ENCODE data around the gene CD300LD.
"Not testable (repeated sequence)": the region's sequence is repeated elsewhere in the genome, so short reads cannot be mapped to it uniquely, and the experiment has no call there.

Gene CD300LD

GRCh38 chr17:74592087-74592990, at the start of gene CD300LD:
TSS of gene CD300LD (minus strand) at chr17:74592283. CDS start at chr17:74592202, 81 bp downstream.
- DNase-seq (ENCODE audit: low read depth): no peak
- no peak within 1 kb of the TSS for H3K4me3 ChIP-seq (ENCODE audit: low read depth, low read length)
- TF ChIP-seq CTCF (IDR thresholded peaks at IDR 0.05; ENCODE audit: low read depth, low read length, missing control alignments): no peak

DNA sequence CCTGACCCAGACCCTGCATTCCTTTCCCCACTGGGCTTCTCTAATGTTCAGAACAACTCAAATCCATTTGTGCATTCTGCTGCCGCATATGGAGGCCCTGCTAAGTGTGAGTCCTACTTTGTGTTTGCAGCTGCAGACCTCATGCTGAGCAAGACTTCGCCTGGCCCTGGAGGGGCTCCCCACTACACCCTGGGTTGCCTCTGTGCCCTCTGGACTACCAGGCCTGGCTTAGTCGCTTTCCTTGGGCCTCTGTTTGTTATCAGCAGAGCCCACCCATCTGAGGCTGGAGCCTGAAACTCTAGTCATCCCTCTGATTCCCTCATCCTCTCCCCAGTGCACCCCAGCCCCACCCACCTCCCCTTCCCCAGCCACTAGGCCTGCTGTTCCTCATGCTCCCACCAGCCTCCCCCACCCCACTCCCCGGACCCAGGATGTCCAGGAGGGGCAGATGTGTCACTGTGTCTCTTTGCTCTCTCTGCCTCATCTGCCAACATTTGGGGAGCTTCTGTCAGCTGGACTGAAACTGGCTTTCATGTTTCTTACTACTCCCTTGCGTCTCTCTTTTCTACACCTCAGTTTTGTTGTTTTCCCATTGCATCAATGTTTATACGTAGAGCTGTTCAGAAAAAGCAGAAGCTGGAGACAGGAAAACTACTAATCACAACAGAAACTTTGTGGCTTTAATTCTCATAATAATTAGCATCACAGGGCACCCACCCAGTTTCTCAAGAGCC, 49.3 kb upstream of the CD300LD start:
- DNase-seq (ENCODE audit: low read depth): peak; percentile 30
- H3K4me3 ChIP-seq (ENCODE audit: low read depth, low read length): no peak overlapping the region
- TF ChIP-seq CTCF (IDR thresholded peaks at IDR 0.05; ENCODE audit: low read depth, low read length, missing control alignments): no peak

DNA sequence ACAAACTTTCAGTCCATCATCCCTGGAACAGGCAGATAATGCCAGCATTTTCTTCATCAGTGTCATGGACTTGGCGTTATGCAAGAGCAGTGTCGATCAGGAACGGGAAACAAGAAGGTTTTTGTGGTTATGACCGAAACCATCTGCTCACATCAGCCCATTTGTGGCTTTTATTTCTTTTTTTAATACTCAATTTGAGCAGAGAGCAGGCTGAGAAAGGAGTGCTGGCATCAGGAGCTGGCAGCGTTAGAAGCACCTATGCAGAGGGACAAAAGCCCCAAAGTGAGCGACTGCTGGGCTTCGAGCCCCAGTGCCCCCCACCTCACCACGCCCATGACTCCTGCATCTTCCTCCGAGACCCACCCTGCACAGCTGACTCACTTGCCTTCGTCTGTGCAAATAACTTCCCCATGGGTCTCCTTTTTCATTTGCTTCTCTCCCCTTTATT, 47.6 kb upstream of the CD300LD start:
- no peak overlapping the region for H3K4me3 ChIP-seq (ENCODE audit: low read depth, low read length)
- no peak for TF ChIP-seq CTCF (IDR thresholded peaks at IDR 0.05; ENCODE audit: low read depth, low read length, missing control alignments)
- DNase-seq (ENCODE audit: low read depth): no peak

- TF ChIP-seq CTCF (IDR thresholded peaks at IDR 0.05; ENCODE audit: low read depth, low read length, missing control alignments): no peak
- no peak overlapping the region for H3K4me3 ChIP-seq (ENCODE audit: low read depth, low read length)
- DNase-seq (ENCODE audit: low read depth): no peak
These were observed 45.8 kb upstream of the CD300LD start for GRCh38 chr17:74637926-74638325.

DNA sequence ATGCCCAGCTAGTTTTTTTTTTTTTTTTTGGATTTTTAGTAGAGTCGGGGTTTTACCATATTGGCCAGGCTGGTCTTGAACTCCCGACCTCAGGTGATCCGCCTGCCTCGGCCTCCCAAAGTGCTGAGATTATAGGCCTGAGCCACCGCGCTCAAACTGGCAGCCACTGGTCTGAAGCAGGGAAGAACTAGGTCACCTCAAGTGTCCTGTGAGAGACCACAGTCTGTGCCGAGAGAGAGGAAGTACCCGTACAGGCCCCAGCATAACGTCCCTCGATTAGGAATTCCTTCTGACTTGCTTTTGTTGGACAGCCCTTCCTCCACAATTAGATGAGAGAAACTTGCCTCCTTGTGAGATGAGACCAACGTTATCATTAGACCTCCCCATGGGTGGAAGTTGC, 45.2 kb upstream of the CD300LD start:
- no peak overlapping the region for H3K4me3 ChIP-seq (ENCODE audit: low read depth, low read length)
- no peak for DNase-seq (ENCODE audit: low read depth)
- TF ChIP-seq CTCF (IDR thresholded peaks at IDR 0.05; ENCODE audit: low read depth, low read length, missing control alignments): no peak

DNA sequence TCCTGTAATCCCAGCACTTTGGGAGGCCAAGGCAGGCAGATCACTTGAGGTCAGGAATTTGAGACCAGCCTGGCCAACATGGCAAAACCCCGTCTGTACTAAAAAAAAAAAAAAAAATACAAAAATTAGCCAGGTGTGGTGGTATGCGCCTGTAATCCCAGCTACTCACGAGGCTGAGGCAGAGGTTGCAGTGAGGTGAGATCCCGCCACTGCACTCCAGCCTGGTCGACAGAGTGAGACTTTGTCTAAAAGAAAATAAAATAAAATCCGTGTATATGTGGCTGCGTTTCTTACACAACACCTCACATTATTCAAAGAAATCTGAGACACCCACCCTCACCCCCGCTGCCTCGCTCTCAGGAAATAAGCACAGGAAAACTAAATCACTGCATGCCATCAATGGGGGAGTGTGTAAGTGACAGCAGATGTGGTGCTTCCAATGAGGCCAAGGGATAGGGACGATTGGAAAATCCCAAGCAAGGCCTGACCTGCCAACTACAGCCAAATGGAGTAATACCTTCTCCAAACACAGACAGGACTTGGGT, 44.5 kb upstream of the CD300LD start:
- not testable (repeated sequence) for DNase-seq (ENCODE audit: low read depth); H3K4me3 ChIP-seq (ENCODE audit: low read depth, low read length)

GRCh38 chr17:74635418-74635817, 43.3 kb upstream of the CD300LD start:
- no peak for DNase-seq (ENCODE audit: low read depth)
- no peak overlapping the region for H3K4me3 ChIP-seq (ENCODE audit: low read depth, low read length)
- TF ChIP-seq CTCF (IDR thresholded peaks at IDR 0.05; ENCODE audit: low read depth, low read length, missing control alignments): no peak
